Measurements from ENCODE around the gene UBE2R2.

Gene UBE2R2

DNA sequence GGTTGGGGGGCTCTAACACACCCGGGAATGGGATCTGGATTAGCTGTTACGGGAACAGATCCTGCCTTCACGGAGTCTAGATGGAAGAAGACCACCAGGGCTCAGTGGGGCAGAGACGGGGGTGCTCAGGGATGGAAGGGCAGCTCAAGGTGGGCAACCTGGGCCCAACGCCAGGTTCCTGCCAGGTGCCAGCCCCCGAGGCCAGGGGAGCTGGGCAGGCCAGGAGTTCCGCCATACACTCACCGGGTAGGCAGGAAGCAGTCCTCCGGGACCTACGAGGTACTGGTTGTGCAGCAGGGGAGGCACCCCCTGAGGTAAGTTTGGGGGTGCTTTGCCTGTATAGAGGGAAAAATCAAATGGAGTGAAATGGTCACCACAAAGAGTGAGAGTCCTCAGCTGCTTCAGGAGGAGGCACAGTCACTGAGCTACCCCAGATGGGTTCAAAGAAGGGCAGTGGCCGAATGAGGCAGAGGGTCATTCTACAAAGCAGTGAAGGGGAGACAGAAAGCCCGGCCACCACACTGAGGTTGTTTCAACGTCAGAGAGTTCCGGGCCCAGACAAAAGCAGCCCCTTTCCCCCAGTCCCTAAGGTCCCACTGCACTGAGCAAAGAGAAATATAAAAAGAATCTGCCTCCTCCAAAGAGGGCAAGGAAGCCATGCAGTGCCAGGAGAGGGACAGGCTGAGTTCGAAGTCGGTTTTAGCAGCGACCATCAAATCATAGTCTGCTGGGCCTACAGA lies 110.0 kb downstream of the UBE2R2 start:
- H3K4me1 ChIP-seq (ENCODE audit: control insufficient read depth, insufficient read depth, low read length): no peaks in the 10 kb centered on the region
- H3K36me3 ChIP-seq (ENCODE audit: control insufficient read depth, insufficient read depth, low read length): peaks cover 73% of the 10 kb centered on the region
- H3K27me3 ChIP-seq (ENCODE audit: control insufficient read depth, insufficient read depth, low read length): no peaks in the 10 kb centered on the region
- H3K9ac ChIP-seq (ENCODE audit: low read depth, low read length): no peak overlapping the region
- H3K9me3 ChIP-seq (ENCODE audit: control insufficient read depth, insufficient read depth, low read length): no peaks in the 10 kb centered on the region
- H3K4me3 ChIP-seq (ENCODE audit: low read depth, low read length): no peak overlapping the region

DNA sequence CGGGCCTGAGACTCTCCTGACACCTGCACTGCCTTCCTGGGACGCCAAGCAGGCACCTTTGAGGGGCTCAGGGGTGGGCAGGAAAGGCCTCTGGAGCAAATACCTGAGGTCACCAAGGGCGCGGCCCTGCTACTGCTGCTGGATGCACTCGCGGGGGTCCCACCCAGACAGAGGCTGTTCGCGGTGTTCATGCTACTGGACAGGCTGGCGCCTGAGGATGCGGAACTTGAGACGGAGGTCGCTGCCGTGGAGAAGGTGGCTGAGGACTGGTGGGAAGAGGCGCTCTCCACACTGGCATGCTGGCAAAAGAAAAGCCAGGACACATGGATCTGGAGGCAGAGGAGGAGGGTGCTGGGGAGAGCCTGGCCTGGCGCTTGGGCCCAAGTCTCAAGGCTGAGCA lies 110.7 kb downstream of the UBE2R2 start:
- Histone ChIP-seq H3K4me1 (ENCODE audit: control insufficient read depth, insufficient read depth, low read length) (no peaks in the 10 kb centered on the region), H3K27me3 (ENCODE audit: control insufficient read depth, insufficient read depth, low read length) (no peaks in the 10 kb centered on the region), H3K9me3 (ENCODE audit: control insufficient read depth, insufficient read depth, low read length) (no peaks in the 10 kb centered on the region), H3K4me3 (ENCODE audit: low read depth, low read length) (no peak overlapping the region), H3K36me3 (ENCODE audit: control insufficient read depth, insufficient read depth, low read length) (peaks cover 74% of the 10 kb centered on the region), H3K9ac (ENCODE audit: low read depth, low read length) (no peak overlapping the region)

DNA sequence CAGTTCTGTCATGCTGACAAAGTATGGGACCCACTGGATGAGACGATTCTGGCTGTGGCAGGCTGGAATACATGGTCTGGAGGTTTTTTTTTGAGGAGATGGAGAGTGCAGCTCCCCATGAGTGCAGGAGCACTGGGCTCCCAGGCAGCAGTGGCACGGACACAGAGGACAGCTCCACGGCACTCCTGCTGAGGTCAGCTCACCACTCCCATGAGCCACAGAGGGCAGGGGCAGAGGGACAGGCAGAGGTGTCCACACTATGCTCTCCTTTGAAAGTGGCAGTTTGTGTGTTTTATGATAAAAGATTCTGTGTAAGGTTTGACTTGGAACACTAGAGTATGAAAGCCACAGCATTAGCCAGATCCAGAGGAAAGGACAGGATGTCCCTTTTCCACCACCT lies 114.4 kb downstream of the UBE2R2 start:
- peaks cover 3% of the 10 kb centered on the region for H3K4me1 ChIP-seq (ENCODE audit: control insufficient read depth, insufficient read depth, low read length)
- H3K9ac ChIP-seq (ENCODE audit: low read depth, low read length): no peak overlapping the region
- peaks cover 59% of the 10 kb centered on the region for H3K36me3 ChIP-seq (ENCODE audit: control insufficient read depth, insufficient read depth, low read length)
- no peak overlapping the region for H3K4me3 ChIP-seq (ENCODE audit: low read depth, low read length)
- H3K27me3 ChIP-seq (ENCODE audit: control insufficient read depth, insufficient read depth, low read length): no peaks in the 10 kb centered on the region
- H3K9me3 ChIP-seq (ENCODE audit: control insufficient read depth, insufficient read depth, low read length): no peaks in the 10 kb centered on the region

DNA sequence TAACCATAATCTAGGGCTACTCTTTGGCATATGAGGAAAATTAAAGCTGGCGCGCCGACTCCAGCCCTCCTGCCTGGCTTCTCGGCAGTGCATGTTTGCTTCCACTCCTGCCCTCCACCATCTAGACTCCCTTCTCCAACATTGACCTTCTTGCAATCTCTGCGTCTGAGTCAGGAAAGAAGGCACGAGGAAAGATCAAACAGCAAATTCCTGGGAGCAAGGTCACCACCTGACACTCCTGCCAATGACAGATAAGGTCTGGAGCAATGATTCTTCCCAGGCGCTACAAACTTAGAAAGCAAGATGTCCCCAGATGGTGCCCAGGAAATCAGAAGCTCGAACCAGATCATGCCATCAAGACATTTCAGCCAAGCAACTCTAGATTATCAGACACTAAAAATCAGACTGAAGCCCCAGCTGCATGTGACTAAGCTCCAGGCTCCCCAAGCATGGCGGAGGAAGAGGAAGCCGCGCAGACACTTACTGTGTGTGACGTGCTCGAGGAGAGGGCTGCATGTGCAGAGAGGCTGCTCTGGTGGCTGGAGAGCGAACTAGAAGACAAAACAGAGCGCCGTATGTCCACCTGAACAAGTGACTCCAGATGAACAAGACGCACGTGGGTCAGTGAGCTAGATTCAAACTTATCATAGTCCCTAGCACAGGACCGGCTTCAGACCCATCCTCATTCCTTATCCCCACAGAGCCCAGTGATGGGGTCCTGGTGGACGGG lies 115.3 kb downstream of the UBE2R2 start:
- no peak overlapping the region for H3K4me3 ChIP-seq (ENCODE audit: low read depth, low read length)
- H3K9ac ChIP-seq (ENCODE audit: low read depth, low read length): no peak overlapping the region
- no peaks in the 10 kb centered on the region for H3K27me3 ChIP-seq (ENCODE audit: control insufficient read depth, insufficient read depth, low read length)
- peaks cover 3% of the 10 kb centered on the region for H3K4me1 ChIP-seq (ENCODE audit: control insufficient read depth, insufficient read depth, low read length)
- no peaks in the 10 kb centered on the region for H3K9me3 ChIP-seq (ENCODE audit: control insufficient read depth, insufficient read depth, low read length)
- H3K36me3 ChIP-seq (ENCODE audit: control insufficient read depth, insufficient read depth, low read length): peaks cover 50% of the 10 kb centered on the region

DNA sequence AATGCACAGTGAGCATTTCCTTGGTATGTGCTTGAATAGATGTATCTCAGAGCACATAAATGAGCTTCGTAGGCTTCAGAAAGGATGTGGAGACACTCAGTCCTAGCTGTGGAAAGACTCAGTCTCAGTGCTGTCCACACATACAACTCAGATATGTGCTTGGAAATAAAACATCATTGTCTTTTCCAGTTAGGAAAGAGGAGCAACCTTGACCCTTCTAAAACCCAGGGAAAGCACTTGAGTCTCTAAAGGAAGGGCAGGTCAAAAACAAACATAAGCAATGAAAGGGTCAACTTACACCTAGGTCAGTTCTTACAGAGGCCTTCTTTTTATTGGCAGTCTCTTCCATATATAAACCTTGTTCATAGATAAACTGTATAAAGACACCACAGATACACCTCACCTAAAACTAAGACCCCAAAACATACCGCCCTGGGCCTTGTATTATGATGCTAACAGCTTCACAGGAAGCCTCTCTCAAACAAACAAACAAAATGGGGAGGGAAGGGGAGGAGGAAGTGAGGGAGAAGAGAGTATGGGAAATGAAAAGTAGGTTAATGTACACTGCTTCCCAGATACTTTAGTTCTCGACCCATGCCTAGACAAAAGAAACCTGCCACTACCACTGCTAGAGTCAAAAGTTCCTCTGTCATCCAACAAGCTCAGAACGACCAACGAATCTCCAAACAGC lies 117.4 kb downstream of the UBE2R2 start:
- Histone ChIP-seq H3K4me1 (ENCODE audit: control insufficient read depth, insufficient read depth, low read length) (peaks cover 3% of the 10 kb centered on the region), H3K36me3 (ENCODE audit: control insufficient read depth, insufficient read depth, low read length) (peaks cover 33% of the 10 kb centered on the region), H3K27me3 (ENCODE audit: control insufficient read depth, insufficient read depth, low read length) (no peaks in the 10 kb centered on the region), H3K9me3 (ENCODE audit: control insufficient read depth, insufficient read depth, low read length) (no peaks in the 10 kb centered on the region), H3K4me3 (ENCODE audit: low read depth, low read length) (no peak overlapping the region), H3K9ac (ENCODE audit: low read depth, low read length) (no peak overlapping the region)

DNA sequence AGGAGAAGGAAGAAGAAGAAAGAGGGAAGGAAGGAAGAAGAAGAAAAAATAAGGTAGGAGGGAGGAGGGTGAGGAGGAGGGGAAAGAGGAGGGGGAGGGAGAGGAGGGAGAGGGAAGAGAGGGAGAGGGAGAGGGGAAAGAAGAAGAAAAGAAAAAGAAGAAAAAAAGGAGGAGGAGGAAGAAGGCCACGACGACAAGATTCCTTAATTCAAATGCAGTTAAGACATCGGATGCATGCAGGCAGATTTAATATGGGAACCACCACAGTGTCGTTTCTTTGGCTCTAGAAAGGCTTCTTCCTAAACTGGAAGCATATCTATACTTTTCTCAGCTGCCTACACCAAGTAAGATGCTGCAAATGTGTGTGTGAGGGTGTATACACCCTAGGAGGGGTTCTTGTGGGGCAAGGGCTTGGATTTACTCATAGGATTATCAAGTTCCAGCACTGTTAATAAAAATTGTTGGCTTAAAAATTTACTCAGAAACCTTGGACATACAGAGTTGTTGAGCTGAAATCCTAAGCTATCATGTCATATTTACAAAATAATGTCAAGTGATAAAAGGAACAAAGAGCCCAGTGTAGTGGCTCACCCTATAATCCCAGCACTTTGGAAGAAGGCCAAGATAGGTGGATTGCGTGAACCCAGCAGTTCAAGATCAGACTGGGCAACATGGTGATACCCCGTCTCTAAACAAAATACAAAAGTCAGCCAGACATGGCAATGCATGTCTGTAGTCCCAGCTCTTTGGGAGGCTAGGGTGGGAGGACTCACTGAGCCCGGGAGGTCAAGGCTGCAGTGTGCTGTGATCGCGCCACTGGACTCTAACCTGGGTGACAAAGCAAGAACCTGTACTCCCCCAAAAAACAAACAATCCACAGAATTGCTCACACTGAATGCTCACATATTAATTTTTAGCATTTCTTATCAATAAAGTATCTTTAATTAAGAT lies 123.2 kb downstream of the UBE2R2 start:
- Histone ChIP-seq H3K36me3 (ENCODE audit: control insufficient read depth, insufficient read depth, low read length) (peaks cover 20% of the 10 kb centered on the region), H3K4me1 (ENCODE audit: control insufficient read depth, insufficient read depth, low read length) (no peaks in the 10 kb centered on the region), H3K4me3 (ENCODE audit: low read depth, low read length) (no peak overlapping the region), H3K9ac (ENCODE audit: low read depth, low read length) (no peak overlapping the region), H3K9me3 (ENCODE audit: control insufficient read depth, insufficient read depth, low read length) (no peaks in the 10 kb centered on the region), H3K27me3 (ENCODE audit: control insufficient read depth, insufficient read depth, low read length) (no peaks in the 10 kb centered on the region)

DNA sequence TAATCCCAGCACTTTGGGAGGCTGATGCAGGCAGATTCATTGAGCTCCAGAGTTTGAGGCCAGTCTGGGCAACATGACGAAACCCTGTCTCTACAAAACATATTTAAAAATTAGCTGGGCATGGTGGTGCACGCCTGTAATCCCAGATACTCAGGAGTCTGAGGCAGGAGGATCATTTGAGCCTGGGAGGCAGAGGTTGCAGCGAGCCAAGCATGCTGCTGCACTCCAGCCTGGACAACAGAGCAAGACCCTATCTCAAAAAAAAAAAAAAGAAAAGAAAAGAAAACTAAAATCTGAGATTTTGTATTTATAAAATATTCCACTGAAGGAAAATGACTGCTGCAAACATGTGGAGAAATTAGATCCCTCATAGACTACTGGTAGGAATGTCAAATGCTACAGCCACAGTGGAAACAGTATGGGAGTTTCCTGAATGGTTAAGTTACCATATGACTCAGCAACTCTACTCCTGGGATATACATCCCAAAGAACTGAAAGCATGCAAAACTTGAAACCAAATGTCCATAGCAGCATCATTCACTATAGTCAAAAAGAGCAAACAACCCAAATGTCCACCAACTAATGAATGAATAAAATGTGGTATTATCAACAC lies 125.6 kb downstream of the UBE2R2 start:
- Histone ChIP-seq H3K9ac (ENCODE audit: low read depth, low read length) (no peak overlapping the region), H3K27me3 (ENCODE audit: control insufficient read depth, insufficient read depth, low read length) (no peaks in the 10 kb centered on the region), H3K36me3 (ENCODE audit: control insufficient read depth, insufficient read depth, low read length) (peaks cover 27% of the 10 kb centered on the region), H3K9me3 (ENCODE audit: control insufficient read depth, insufficient read depth, low read length) (no peaks in the 10 kb centered on the region), H3K4me3 (ENCODE audit: low read depth, low read length) (no peak overlapping the region), H3K4me1 (ENCODE audit: control insufficient read depth, insufficient read depth, low read length) (no peaks in the 10 kb centered on the region)

DNA sequence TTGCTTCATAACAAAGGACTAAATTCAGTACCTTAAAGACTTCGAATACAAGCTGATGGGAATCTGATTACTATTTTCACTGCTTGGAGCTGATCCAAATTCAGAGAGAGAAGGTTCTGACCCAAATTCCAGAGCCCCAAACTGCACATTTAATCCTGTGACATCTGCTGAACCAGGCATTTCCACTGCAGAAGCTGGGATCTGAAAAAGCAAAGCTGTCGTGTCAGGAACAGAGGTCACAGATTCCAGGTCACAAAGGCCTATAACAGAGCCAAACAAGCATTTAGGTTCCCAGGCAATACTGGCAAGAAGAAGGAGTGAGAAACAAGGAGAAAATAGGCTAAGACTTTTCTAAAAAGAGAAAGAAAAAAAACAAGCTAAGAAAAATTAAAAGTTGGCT lies 126.4 kb downstream of the UBE2R2 start:
- Histone ChIP-seq H3K9me3 (ENCODE audit: control insufficient read depth, insufficient read depth, low read length) (no peaks in the 10 kb centered on the region), H3K36me3 (ENCODE audit: control insufficient read depth, insufficient read depth, low read length) (peaks cover 27% of the 10 kb centered on the region), H3K9ac (ENCODE audit: low read depth, low read length) (no peak overlapping the region), H3K27me3 (ENCODE audit: control insufficient read depth, insufficient read depth, low read length) (no peaks in the 10 kb centered on the region), H3K4me3 (ENCODE audit: low read depth, low read length) (no peak overlapping the region), H3K4me1 (ENCODE audit: control insufficient read depth, insufficient read depth, low read length) (no peaks in the 10 kb centered on the region)

DNA sequence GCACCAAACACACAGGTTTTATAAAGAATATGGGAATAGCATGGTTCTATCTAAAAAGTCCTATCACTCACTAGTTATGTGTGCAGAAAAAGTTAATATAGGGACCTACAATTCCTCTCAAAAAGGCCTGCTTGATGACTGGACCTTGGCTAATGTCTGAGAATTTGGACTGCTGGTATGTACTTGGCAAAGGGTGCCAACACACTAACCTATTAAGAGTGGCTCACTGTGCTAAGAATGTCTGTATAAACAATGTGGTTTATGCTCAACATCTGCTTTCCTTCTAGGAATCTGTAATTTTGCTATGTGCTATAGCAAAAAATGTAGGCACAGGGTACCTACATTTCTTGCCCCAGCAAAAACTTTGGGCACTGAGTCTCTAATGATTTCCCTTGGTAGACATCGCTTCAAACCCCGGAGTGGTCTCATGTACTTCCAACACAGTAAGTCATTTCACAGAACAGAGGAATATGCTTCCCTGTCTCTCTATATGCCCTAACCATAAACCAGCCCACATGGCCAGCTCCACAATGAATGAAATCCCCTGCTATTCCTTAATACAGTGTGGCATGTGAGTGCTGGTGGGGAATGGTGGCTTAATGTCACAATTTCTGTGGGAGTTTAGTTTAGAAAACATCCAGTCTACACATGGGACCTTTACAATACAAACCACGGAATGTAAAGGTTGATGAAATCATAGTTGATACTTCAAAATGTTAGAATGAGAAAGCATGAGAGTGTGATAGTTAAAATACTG lies 130.0 kb downstream of the UBE2R2 start:
- Histone ChIP-seq H3K36me3 (ENCODE audit: control insufficient read depth, insufficient read depth, low read length) (peaks cover 27% of the 10 kb centered on the region), H3K4me3 (ENCODE audit: low read depth, low read length) (no peak overlapping the region), H3K9ac (ENCODE audit: low read depth, low read length) (no peak overlapping the region), H3K4me1 (ENCODE audit: control insufficient read depth, insufficient read depth, low read length) (no peaks in the 10 kb centered on the region), H3K9me3 (ENCODE audit: control insufficient read depth, insufficient read depth, low read length) (no peaks in the 10 kb centered on the region), H3K27me3 (ENCODE audit: control insufficient read depth, insufficient read depth, low read length) (no peaks in the 10 kb centered on the region)

DNA sequence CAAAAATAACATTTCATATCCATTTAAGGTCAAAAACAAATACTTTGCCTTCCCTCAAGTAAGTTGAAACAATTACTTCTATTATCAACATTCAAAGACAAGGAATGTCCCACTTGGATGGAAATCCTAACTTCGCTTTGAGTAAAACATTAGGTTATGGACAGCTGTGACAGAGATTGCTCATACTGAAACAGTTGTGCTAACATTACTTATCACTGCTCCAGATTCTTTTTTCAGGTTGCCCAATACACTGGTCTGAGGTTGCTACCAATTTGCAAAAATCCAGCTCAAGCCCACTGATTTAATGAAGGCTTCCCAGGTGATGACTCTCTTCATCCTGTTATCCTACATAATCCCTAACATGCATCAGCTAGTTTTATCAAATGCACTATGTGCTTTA lies 133.4 kb downstream of the UBE2R2 start:
- Histone ChIP-seq H3K9me3 (ENCODE audit: control insufficient read depth, insufficient read depth, low read length) (no peaks in the 10 kb centered on the region), H3K4me3 (ENCODE audit: low read depth, low read length) (no peak overlapping the region), H3K27me3 (ENCODE audit: control insufficient read depth, insufficient read depth, low read length) (no peaks in the 10 kb centered on the region), H3K4me1 (ENCODE audit: control insufficient read depth, insufficient read depth, low read length) (no peaks in the 10 kb centered on the region), H3K36me3 (ENCODE audit: control insufficient read depth, insufficient read depth, low read length) (peaks cover 21% of the 10 kb centered on the region), H3K9ac (ENCODE audit: low read depth, low read length) (no peak overlapping the region)
